Measurements from ENCODE around the gene AKR1C4. TPM values are rescaled to one million over a fixed set of nuclear protein-coding genes. Genes with fewer than 3 reads are reported as not detected.

The AKR1C4 gene
- total RNA-seq, 1 experiment from 2014 or later = not detected

DNA sequence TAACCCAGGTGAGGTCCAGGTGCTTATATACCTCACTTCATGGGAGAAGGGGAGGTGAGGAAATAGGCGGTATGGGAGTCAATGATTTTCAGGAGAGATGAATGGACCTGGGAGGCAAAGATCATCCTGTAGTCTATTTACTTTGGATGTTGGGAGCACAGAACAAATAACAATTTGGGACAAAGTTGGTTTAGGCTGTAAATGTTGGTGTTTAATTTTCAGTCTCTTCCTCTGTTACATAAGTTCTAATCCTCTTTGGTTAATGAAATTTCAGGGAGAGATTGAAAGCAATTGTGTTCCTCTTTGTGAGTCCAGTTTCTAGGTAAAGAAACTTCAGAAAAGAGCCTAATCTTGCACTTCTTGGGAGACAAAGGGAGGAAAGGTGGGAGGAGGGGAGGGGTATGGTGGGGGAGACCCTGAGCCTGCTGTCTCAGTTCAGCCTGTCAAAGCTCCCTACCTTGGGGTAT, 46.9 kb downstream of the AKR1C4 start:
- DNase-seq = no peak
- Histone ChIP-seq H3K4me2 (ENCODE audit: insufficient read depth, insufficient read length, low read length) (no peak overlapping the region), H3T11ph (ENCODE audit: low read length) (no peak overlapping the region), H3K56ac (ENCODE audit: insufficient read length, low read depth, low read length) (no peak overlapping the region), H2AFZ (ENCODE audit: low read length) (no peak overlapping the region), H3K14ac (ENCODE audit: insufficient read depth, low read length) (no peak overlapping the region), H3K4me1 (ENCODE audit: insufficient read depth, low read length) (no peaks in the 10 kb centered on the region), H3K18ac (ENCODE audit: insufficient read length, low read depth, low read length) (no peak overlapping the region), H3K27ac (ENCODE audit: insufficient read length, low read depth, low read length) (no peak overlapping the region), H2BK120ac (ENCODE audit: low read depth, low read length, poor library complexity, severe bottlenecking) (no peak overlapping the region), H3K23me2 (ENCODE audit: insufficient read length, low read depth, low read length, poor library complexity, severe bottlenecking) (no peaks in the 10 kb centered on the region), H3K79me1 (ENCODE audit: insufficient read depth, low read depth, low read length, poor library complexity, severe bottlenecking) (no peaks in the 10 kb centered on the region), H3K23ac (ENCODE audit: insufficient read length, low read depth, low read length) (no peak overlapping the region), H2BK20ac (ENCODE audit: low read depth, low read length, poor library complexity, severe bottlenecking) (no peak overlapping the region), H4K5ac (ENCODE audit: insufficient read length, low read depth, low read length) (no peak overlapping the region), H2BK5ac (ENCODE audit: insufficient read length, low read length) (no peak overlapping the region), H2AK5ac (ENCODE audit: insufficient read length, low read length) (no peak overlapping the region), H3K27me3 (ENCODE audit: insufficient read depth, low read length) (no peaks in the 10 kb centered on the region; the same call in 1 of the 2 replicates), H3K79me2 (ENCODE audit: insufficient read depth, low read length) (no peaks in the 10 kb centered on the region), H3K4ac (ENCODE audit: low read depth, low read length) (no peak overlapping the region), H4K91ac (ENCODE audit: insufficient read length, low read depth, low read length) (no peak overlapping the region), H2BK15ac (ENCODE audit: low read depth, low read length) (no peak overlapping the region), H2BK12ac (ENCODE audit: insufficient read length, low read depth, low read length) (no peak overlapping the region), H4K20me1 (ENCODE audit: control insufficient read depth, insufficient read depth, insufficient read length) (no peaks in the 10 kb centered on the region), H4K8ac (replicated peaks; ENCODE audit: insufficient read length, low read depth, low read length) (no peak overlapping the region), H3K9ac (ENCODE audit: extremely low read depth, insufficient read length, low read length) (no peak overlapping the region), H3K9me3 (ENCODE audit: control insufficient read depth, low read depth, low read length) (no peaks in the 10 kb centered on the region)
- Mint-ChIP-seq H3K9me3 (peaks cover 29 to 44% of the 10 kb centered on the region in 2 experiments), H3K36me3 (ENCODE audit: insufficient read depth in 1 of 3, low read depth in 3 of 3) (peaks cover 0 to 4% (median 3%) of the 10 kb centered on the region in 3 experiments; a peak in 3 of 7 replicates), H3K4me3 (no peak overlapping the region; a peak in 1 of 5 replicates), H3K27me3 (ENCODE audit: low read depth) (no peaks in the 10 kb centered on the region; the same call in none of the 2 replicates), H3K4me1 (0 out of 4 replicates have a peak, but pooled peaks cover 0 to 4% of the 10 kb centered on the region in 2 experiments), H3K27ac (no peak overlapping the region)
- whole genome bisulfite sequencing (ENCODE audit: extremely low coverage, insufficient read length, low lambda C conversion rate) = no CpG with 5 or more reads among the region's 1 CpG
- TF ChIP-seq, protein P1, sequence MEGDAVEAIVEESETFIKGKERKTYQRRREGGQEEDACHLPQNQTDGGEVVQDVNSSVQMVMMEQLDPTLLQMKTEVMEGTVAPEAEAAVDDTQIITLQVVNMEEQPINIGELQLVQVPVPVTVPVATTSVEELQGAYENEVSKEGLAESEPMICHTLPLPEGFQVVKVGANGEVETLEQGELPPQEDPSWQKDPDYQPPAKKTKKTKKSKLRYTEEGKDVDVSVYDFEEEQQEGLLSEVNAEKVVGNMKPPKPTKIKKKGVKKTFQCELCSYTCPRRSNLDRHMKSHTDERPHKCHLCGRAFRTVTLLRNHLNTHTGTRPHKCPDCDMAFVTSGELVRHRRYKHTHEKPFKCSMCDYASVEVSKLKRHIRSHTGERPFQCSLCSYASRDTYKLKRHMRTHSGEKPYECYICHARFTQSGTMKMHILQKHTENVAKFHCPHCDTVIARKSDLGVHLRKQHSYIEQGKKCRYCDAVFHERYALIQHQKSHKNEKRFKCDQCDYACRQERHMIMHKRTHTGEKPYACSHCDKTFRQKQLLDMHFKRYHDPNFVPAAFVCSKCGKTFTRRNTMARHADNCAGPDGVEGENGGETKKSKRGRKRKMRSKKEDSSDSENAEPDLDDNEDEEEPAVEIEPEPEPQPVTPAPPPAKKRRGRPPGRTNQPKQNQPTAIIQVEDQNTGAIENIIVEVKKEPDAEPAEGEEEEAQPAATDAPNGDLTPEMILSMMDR (conservative IDR thresholded peaks at IDR 0.05) = no peak

All from H9 (cell line).